WERI-Rb-1 (cell line): Measurements from ENCODE around the gene SMCHD1.

ENCODE experiments used
- DNase-seq: peaks from one replicate; pipeline ENCODE4 v3.0.0-alpha.2; 2020
- H3K27ac ChIP-seq: fragments of 250-450 bp; sonication (Bioruptor Pico); 2 replicates; pipeline ENCODE4 v1.5.1; 2020; ENCODE audit warnings: mild to moderate bottlenecking, moderate library complexity
- H3K27me3 ChIP-seq: fragments of 250-450 bp; sonication (Bioruptor Pico); 2 replicates; pipeline ENCODE4 v1.5.1; 2021; ENCODE audit warnings: mild to moderate bottlenecking, low read depth, moderate library complexity; ENCODE audit not compliant: insufficient read depth, severe bottlenecking
- H3K36me3 ChIP-seq: fragments of 250-450 bp; sonication (Bioruptor Pico); 2 replicates; pipeline ENCODE4 v1.5.1; 2020; ENCODE audit warnings: mild to moderate bottlenecking, moderate library complexity
- H3K4me3 ChIP-seq: 2 replicates; pipeline ENCODE4 v1.5.1; 2011; ENCODE audit warnings: low read depth, mild to moderate bottlenecking, control low read depth, low read length
- H3K9me3 ChIP-seq: fragments of 250-450 bp; sonication (Bioruptor Pico); 2 replicates; pipeline ENCODE4 v1.5.1; 2021; ENCODE audit warnings: mild to moderate bottlenecking, moderate library complexity; ENCODE audit not compliant: severe bottlenecking
- TF ChIP-seq, protein P1 (sequence below): IDR thresholded peaks from 2 replicates; pipeline ENCODE4 v1.5.1; 2011; ENCODE audit warnings: low read depth, mild to moderate bottlenecking, control low read depth, inconsistent platforms, low read length

SMCHD1 gene

DNA sequence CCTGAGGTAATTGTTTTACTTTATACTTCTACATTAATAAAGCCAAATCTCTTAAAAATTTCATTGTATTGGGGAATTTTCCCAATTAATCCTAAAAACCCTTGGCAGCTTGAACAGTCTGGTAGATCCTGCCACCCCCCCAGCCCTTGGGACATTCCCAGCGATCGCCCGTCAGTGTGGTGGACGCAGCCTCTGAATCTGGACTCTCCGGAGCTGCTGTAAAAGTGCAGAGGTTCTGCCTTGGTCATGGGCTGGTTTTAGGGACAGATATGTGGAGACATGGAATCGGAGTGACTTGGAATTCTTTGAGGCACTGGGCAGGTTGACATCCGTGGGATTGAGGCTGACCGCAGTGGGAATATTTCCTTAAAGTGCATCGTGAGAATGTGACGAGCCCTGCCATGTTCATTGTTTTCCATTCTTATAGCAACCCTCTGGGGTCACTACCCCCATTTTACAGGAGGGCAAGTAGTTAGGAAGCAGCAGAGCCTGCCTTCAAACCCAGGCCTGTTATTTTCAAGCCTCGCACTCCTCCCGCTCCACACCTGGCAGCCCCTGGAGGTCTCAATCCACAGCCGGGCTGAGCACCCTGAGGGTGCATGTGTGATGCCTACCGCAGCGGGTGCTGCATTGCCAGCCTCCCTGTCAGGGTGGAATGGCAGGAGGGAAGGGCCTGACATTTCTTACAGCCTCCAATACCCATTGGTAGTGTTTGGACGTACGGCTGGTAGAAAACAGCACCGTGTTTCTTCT is 197.8 kb downstream of the SMCHD1 start:
- DNase-seq = no peak
- TF ChIP-seq, protein P1, sequence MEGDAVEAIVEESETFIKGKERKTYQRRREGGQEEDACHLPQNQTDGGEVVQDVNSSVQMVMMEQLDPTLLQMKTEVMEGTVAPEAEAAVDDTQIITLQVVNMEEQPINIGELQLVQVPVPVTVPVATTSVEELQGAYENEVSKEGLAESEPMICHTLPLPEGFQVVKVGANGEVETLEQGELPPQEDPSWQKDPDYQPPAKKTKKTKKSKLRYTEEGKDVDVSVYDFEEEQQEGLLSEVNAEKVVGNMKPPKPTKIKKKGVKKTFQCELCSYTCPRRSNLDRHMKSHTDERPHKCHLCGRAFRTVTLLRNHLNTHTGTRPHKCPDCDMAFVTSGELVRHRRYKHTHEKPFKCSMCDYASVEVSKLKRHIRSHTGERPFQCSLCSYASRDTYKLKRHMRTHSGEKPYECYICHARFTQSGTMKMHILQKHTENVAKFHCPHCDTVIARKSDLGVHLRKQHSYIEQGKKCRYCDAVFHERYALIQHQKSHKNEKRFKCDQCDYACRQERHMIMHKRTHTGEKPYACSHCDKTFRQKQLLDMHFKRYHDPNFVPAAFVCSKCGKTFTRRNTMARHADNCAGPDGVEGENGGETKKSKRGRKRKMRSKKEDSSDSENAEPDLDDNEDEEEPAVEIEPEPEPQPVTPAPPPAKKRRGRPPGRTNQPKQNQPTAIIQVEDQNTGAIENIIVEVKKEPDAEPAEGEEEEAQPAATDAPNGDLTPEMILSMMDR = no peak
- Histone ChIP-seq H3K36me3 (no peaks in the 10 kb centered on the region), H3K27ac (no peak overlapping the region), H3K9me3 (no peaks in the 10 kb centered on the region), H3K4me3 (no peak overlapping the region), H3K27me3 (peaks cover 7% of the 10 kb centered on the region)

DNA sequence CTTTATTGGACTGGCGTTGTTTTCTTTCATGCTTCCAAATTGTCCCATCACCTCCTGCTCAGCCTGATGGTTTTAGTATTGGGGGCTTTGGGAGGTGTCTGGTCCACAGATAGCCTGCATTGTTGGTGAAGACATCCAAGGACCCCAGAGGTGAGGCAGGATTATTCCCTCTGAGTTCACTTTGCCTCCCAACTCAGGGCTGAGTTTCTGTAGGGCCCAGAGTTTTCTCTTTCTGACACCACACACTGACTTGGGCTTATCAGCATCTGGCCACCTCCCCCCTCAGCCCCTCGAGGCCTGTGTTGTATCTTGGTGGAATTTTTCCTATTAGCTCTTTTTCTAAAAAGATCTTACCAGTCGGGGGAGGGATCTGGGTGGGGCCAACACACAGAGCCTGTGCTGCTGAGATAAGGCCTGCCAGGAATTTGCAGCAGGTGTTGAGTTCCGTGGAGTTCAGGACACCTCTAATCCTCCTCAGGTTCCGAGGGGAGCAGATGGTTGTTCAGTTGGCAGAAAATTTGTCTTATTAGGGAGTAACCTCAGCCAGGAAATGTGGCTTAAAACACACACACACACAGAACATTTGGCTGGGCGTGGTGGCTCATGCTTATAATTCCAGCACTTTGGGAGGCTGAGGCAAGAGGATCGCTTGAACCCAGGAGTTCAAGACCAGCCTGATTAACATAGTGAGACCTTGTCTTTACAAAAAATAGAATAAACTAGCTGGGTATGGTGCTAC is 198.6 kb downstream of the SMCHD1 start:
- peak; percentile 84 for DNase-seq
- Histone ChIP-seq H3K27me3 (no peaks in the 10 kb centered on the region), H3K27ac (no peak overlapping the region), H3K36me3 (no peaks in the 10 kb centered on the region), H3K4me3 (no peak overlapping the region), H3K9me3 (no peaks in the 10 kb centered on the region)
- TF ChIP-seq, protein P1 = no peak
